HCT116 (cell line): ENCODE measurements around the gene ETDC. TPM values are rescaled to one million over a fixed set of nuclear protein-coding genes. Genes with fewer than 3 reads are reported as not detected.

ENCODE experiments used
- ATAC-seq: fragments of 200-7000 bp; cut with Tn5 transposase; 2 replicates; pipeline ENCODE4 v1.9.1; 2020; ENCODE audit warnings: mild to moderate bottlenecking, moderate library complexity
- BruUV-seq: library from RNA; stranded (reverse); fragments of 400-500 nt; replicated peaks from 2 replicates; lab custom pipeline; 2021; lab: Mats Ljungman, UMichigan
- CTCF ChIA-PET: fragments of 300-600 bp; sonication (Branson Sonifier 250); formaldehyde crosslinking; loops from one replicate; lab custom pipeline; 2021; ENCODE audit warnings: antibody characterized with exemption; lab: Charles Lee
- POLR2A ChIA-PET: fragments of 300-600, 350-600 bp; sonication (Branson Sonifier 250); formaldehyde crosslinking; loops from one replicate; lab custom pipeline; 2021; ENCODE audit warnings: antibody characterized with exemption; lab: Charles Lee
- RAD21 ChIA-PET, 2 experiments: fragments of 300-600 bp; sonication (Branson Sonifier 250); formaldehyde crosslinking; loops; one replicate each; lab custom pipeline; 2023; ENCODE audit warnings: low total read pairs in 2 of 2; ENCODE audit not compliant: uncharacterized antibody in 2 of 2, unreplicated experiment in 2 of 2, low non-redundant PET in 1 of 2; lab: Charles Lee
- DNase-seq: peaks from one replicate; pipeline ENCODE4 v3.0.0-alpha.2; 2010; ENCODE audit warnings: low read depth, low spot score
- H2AFZ ChIP-seq: fragments of 200-600 bp; shearing (Covaris generic), sonication (generic); 2 replicates; pipeline ENCODE4 v1.6.1; 2017; ENCODE audit warnings: low read depth, mixed run types, mixed read lengths, antibody characterized with exemption, low read length; ENCODE audit not compliant: poor library complexity, severe bottlenecking
- H3K27ac ChIP-seq: 2 replicates; pipeline ENCODE4 v1.5.1; 2012; ENCODE audit warnings: low read depth, low read length
- H3K27me3 ChIP-seq: fragments of 200-600 bp; sonication (generic); 2 replicates; pipeline ENCODE4 v1.6.1; 2016; ENCODE audit warnings: mixed run types, low read length, mixed read lengths; ENCODE audit not compliant: insufficient read depth
- H3K36me3 ChIP-seq, 2 experiments: fragments of 200-500 bp in 1 of 2; fragments of 200-600 bp in 1 of 2; sonication (Bioruptor generic) in 1 of 2; sonication (generic) in 1 of 2; 2 replicates each; pipeline versions ENCODE4 v1.5.1 to v1.6.1; 2014 to 2016; ENCODE audit warnings: low read length in 2 of 2, inconsistent platforms in 1 of 2, mixed read lengths in 1 of 2, mixed run types in 1 of 2; ENCODE audit not compliant: insufficient read depth in 2 of 2, control insufficient read depth in 1 of 2
- H3K4me1 ChIP-seq, 2 experiments: fragments of 200-600 bp in 1 of 2; sonication (generic) in 1 of 2; 2 replicates each; pipeline versions ENCODE4 v1.5.1 to v1.6.1; 2012 to 2017; ENCODE audit warnings: low read length in 2 of 2, inconsistent platforms in 1 of 2, mild to moderate bottlenecking in 1 of 2, mixed read lengths in 1 of 2, mixed run types in 1 of 2, moderate library complexity in 1 of 2; ENCODE audit not compliant: insufficient read depth in 2 of 2, control insufficient read depth in 1 of 2
- H3K4me2 ChIP-seq: fragments of 200-600 bp; sonication (generic); 2 replicates; pipeline ENCODE4 v1.6.1; 2017; ENCODE audit warnings: mixed run types, low read length, mixed read lengths
- H3K4me3 ChIP-seq, 2 experiments: fragments of 200-600 bp in 1 of 2; sonication (generic) in 1 of 2; replicated peaks in 1 of 2; 2 replicates each; pipeline ENCODE4 v1.5.1; 2011 to 2016; ENCODE audit warnings: low read length in 2 of 2, control low read depth in 1 of 2, low read depth in 1 of 2, mild to moderate bottlenecking in 1 of 2, mixed read lengths in 1 of 2, mixed run types in 1 of 2
- H3K79me2 ChIP-seq: fragments of 200-600 bp; sonication (generic); 2 replicates; pipeline ENCODE4 v1.6.1; 2017; ENCODE audit warnings: mild to moderate bottlenecking, mixed run types, low read length, moderate library complexity, mixed read lengths; ENCODE audit not compliant: insufficient read depth
- H3K9ac ChIP-seq: fragments of 200-600 bp; sonication (generic); 2 replicates; pipeline ENCODE4 v1.6.1; 2016; ENCODE audit warnings: low read length, mixed read lengths
- H3K9me2 ChIP-seq: fragments of 200-600 bp; sonication (generic), shearing (Covaris generic); 2 replicates; pipeline ENCODE4 v1.6.1; 2017; ENCODE audit warnings: mixed run types, mild to moderate bottlenecking, moderate library complexity; ENCODE audit not compliant: insufficient read depth
- H3K9me3 ChIP-seq, 2 experiments: fragments of 200-500 bp in 1 of 2; fragments of 200-600 bp in 1 of 2; sonication (Bioruptor generic) in 1 of 2; sonication (generic) in 1 of 2; 2 replicates each; pipeline ENCODE4 v1.6.1; 2014 to 2017; ENCODE audit warnings: low read length in 2 of 2, mixed read lengths in 2 of 2, inconsistent platforms in 1 of 2, low read depth in 1 of 2, mild to moderate bottlenecking in 1 of 2, mixed run types in 1 of 2, moderate library complexity in 1 of 2; ENCODE audit not compliant: control insufficient read depth in 1 of 2, insufficient read depth in 1 of 2
- H4K20me1 ChIP-seq: fragments of 200-600 bp; sonication (generic), shearing (Covaris generic); 2 replicates; pipeline ENCODE4 v1.6.1; 2017; ENCODE audit warnings: mixed run types, mild to moderate bottlenecking, moderate library complexity; ENCODE audit not compliant: insufficient read depth
- CTCF ChIP-seq, 3 experiments: fragments of 200-600 bp in 1 of 3; sonication (generic) in 1 of 3; IDR thresholded peaks in 2 of 3; conservative IDR thresholded peaks in 1 of 3; 2 replicates each; pipeline ENCODE4 v1.5.1; 2012 to 2017; ENCODE audit warnings: low read depth in 2 of 3, low read length in 2 of 3, antibody characterized with exemption in 1 of 3, borderline replicate concordance in 1 of 3, control low read depth in 1 of 3, mild to moderate bottlenecking in 1 of 3, mixed read lengths in 1 of 3, mixed run types in 1 of 3, moderate library complexity in 1 of 3; ENCODE audit not compliant: insufficient read depth in 1 of 3
- EGR1 ChIP-seq: IDR thresholded peaks from 2 replicates; pipeline ENCODE4 v1.6.1; 2012; ENCODE audit warnings: low read depth
- ELF1 ChIP-seq: IDR thresholded peaks from 2 replicates; pipeline ENCODE4 v1.6.1; 2012; ENCODE audit warnings: low read depth, borderline replicate concordance
- FOSL1 ChIP-seq: IDR thresholded peaks from 2 replicates; pipeline ENCODE4 v1.6.1; 2012; ENCODE audit warnings: low read depth
- JUND ChIP-seq: IDR thresholded peaks from 2 replicates; pipeline ENCODE4 v1.6.1; 2012
- MAX ChIP-seq: IDR thresholded peaks from 2 replicates; pipeline ENCODE4 v1.6.1; 2012
- POLR2AphosphoS5 ChIP-seq: IDR thresholded peaks from 2 replicates; pipeline ENCODE4 v1.6.1; 2011; ENCODE audit warnings: mild to moderate bottlenecking, low read depth, low read length, moderate library complexity
- RAD21 ChIP-seq: IDR thresholded peaks from 2 replicates; pipeline ENCODE4 v1.6.1; 2012; ENCODE audit warnings: low read depth, mild to moderate bottlenecking
- SP1 ChIP-seq: IDR thresholded peaks from 2 replicates; pipeline ENCODE4 v1.6.1; 2012; ENCODE audit warnings: low read depth
- SRF ChIP-seq: IDR thresholded peaks from 2 replicates; pipeline ENCODE4 v1.6.1; 2012; ENCODE audit warnings: low read depth
- TCF7L2 ChIP-seq: IDR thresholded peaks from 2 replicates; pipeline ENCODE4 v1.7.0; 2011; ENCODE audit warnings: borderline replicate concordance, inconsistent platforms; ENCODE audit not compliant: insufficient read depth, insufficient read length; ENCODE audit errors: extremely low read depth
- YY1 ChIP-seq: IDR thresholded peaks from 2 replicates; pipeline ENCODE4 v1.6.1; 2011; ENCODE audit warnings: low read length, low read depth, moderate library complexity, mild to moderate bottlenecking; ENCODE audit not compliant: insufficient replicate concordance; ENCODE audit errors: extremely low read depth
- ZBTB33 ChIP-seq: IDR thresholded peaks from 2 replicates; pipeline ENCODE4 v1.6.1; 2011; ENCODE audit warnings: mild to moderate bottlenecking, low read length, moderate library complexity; ENCODE audit not compliant: insufficient replicate concordance; ENCODE audit errors: extremely low read depth
- ZFX ChIP-seq: fragments of 450-650 bp; IDR thresholded peaks from 2 replicates; pipeline ENCODE4 v1.6.1; 2017
- intact Hi-C: fragments of 100-400 bp; cut with micrococcal nuclease; formaldehyde crosslinking; loops from 2 replicates; pipeline ENCODE4 v1.10.0; 2022
- total RNA-seq: library from RNA; stranded (reverse); gene quantifications from one replicate; pipeline ENCODE4 v1.2.1, GENCODE V29; 2021; ENCODE audit not compliant: unreplicated experiment

ETDC gene
- total RNA-seq, 1 experiment from 2014 or later = not detected

GRCh38 chrX:135264206-135264605, 45.1 kb upstream of the ETDC start (continued):
- TF ChIP-seq ELF1 (no peak), FOSL1 (no peak), JUND (no peak), MAX (no peak)
- TF ChIP-seq, all 23 proteins: peak for 0

GRCh38 chrX:135273162-135273561, 36.1 kb upstream of the ETDC start:
- CTCF ChIA-PET = no interaction called here
- no peaks in the 10 kb centered on the region for H4K20me1 ChIP-seq
- no peaks in the 10 kb centered on the region for H3K27me3 ChIP-seq
- intact Hi-C loops = no loop called here
- no peak overlapping the region for H2AFZ ChIP-seq
- TF ChIP-seq ZFX = no peak
- TF ChIP-seq SRF = no peak
- no peak for TF ChIP-seq EGR1
- TF ChIP-seq POLR2AphosphoS5 = no peak
- TF ChIP-seq YY1 = no peak
- TF ChIP-seq JUND = no peak
- TF ChIP-seq CTCF (IDR thresholded peaks at IDR 0.05 in 2 of 3, conservative IDR thresholded peaks at IDR 0.05 in 1 of 3; ENCODE audit: borderline replicate concordance in 1 of 3, insufficient read depth in 1 of 3, low read depth in 2 of 3, low read length in 2 of 3) = no peak
- no peak for TF ChIP-seq ZBTB33
- TF ChIP-seq SP1 = no peak
- TF ChIP-seq RAD21 = no peak
- no peak for TF ChIP-seq ELF1
- no peak for TF ChIP-seq TCF7L2
- H3K4me3 ChIP-seq = no peak overlapping the region
- no peak overlapping the region for H3K4me2 ChIP-seq
- RAD21 ChIA-PET = no interaction called here
- no peaks in the 10 kb centered on the region for H3K9me2 ChIP-seq
- no peaks in the 10 kb centered on the region for H3K9me3 ChIP-seq
- BruUV-seq = no TSS peak
- no peaks in the 10 kb centered on the region for H3K4me1 ChIP-seq
- ATAC-seq (no peak), DNase-seq (no peak)
- H3K9ac ChIP-seq = no peak overlapping the region
- POLR2A ChIA-PET = no interaction called here
- H3K79me2 ChIP-seq = no peaks in the 10 kb centered on the region
- no peaks in the 10 kb centered on the region for H3K36me3 ChIP-seq
- H3K27ac ChIP-seq = no peak overlapping the region
